Measurements from ENCODE around the gene SELENOW. TPM values are rescaled to one million over a fixed set of nuclear protein-coding genes. Genes with fewer than 3 reads are reported as not detected.

SELENOW gene
- total and polyA plus RNA-seq, 2 donors (not counting 3 experiments of a cell fraction or from before 2014, with no cell fraction given) = 316 to 613 TPM

DNA sequence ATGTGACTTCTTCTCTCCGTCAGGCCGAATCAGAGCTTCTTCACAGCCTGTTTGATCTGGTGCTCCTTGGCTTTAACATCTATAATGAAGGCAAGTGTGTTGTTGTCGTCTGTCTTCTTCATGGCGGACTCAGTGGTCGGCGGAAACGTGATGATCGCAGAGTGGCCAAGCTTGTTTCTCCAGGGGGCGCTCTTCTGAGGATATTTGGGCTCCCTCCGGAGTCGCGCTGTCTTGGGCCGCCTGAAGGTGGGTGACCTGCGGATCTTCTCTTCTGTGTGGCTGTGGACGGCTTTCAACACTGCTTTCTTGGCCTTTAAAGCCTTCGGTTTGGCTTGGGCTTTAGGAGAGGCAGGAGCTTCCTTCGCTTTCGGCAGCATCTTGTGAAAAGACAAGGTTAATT lies 16.0 kb downstream of the SELENOW start:
- no TSS peak for BruUV-seq (replicated peaks)

DNA sequence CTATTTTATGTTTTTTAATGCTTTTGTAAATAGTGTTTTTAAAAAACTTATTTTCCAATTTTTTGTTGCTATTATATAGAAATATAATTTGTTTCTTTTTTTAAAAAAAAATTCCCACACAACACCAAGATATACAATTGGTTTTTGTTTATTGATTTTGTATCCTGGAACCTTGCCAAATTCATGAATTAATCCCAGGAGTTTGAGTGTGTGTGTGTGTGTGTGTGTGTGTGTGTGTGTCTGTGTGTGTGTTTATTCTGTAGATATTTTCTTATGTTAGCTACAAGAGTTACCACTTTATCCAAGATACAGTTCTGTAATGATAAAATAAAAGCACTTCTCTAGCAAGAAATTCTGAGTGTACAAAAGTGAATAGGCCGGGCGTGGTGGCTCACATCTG lies 18.3 kb downstream of the SELENOW start:
- Histone ChIP-seq H3K9me3 (replicated peaks; ENCODE audit: control insufficient read depth, insufficient read depth, low read length) (no peaks in the 10 kb centered on the region), H3K9ac (replicated peaks; ENCODE audit: extremely low read depth, insufficient read depth, low read length) (no peak overlapping the region), H3K4me3 (replicated peaks in 1 of 3; ENCODE audit: insufficient read depth in 1 of 3, low read depth in 1 of 3, low read length in 3 of 3) (no peak overlapping the region), H3K9me1 (replicated peaks; ENCODE audit: control insufficient read depth, extremely low read depth, insufficient read depth, low read length) (no peaks in the 10 kb centered on the region), H3K4me1 (ENCODE audit: control insufficient read depth, extremely low read depth, insufficient read depth, low read length) (no peaks in the 10 kb centered on the region), H3K27ac (ENCODE audit: insufficient read depth, low read depth, low read length) (no peak overlapping the region), H3K4me2 (ENCODE audit: insufficient read depth, low read length) (no peak overlapping the region), H3K27me3 (ENCODE audit: control insufficient read depth in 2 of 2, insufficient read depth in 2 of 2, low read length in 2 of 2) (no peaks in the 10 kb centered on the region), H3K79me2 (ENCODE audit: control insufficient read depth, insufficient read depth, low read length) (no peaks in the 10 kb centered on the region), H3K36me3 (ENCODE audit: control insufficient read depth in 2 of 2, extremely low read depth in 1 of 2, insufficient read depth in 2 of 2, low read length in 2 of 2) (no peaks in the 10 kb centered on the region), H2AFZ (ENCODE audit: low read depth, low read length) (no peak overlapping the region), H4K20me1 (replicated peaks; ENCODE audit: control insufficient read depth, extremely low read depth, insufficient read depth, low read length) (no peaks in the 10 kb centered on the region)
- intact Hi-C loops (cut with micrococcal nuclease) (no loop called here), dilution Hi-C loops (cut with MboI; ENCODE audit: extremely low pct_ligation_motif_present, low sequenced_read_pairs) (no loop called here)
- ChIA-PET POLR2A (no interaction called here), CTCF (interaction anchor here (0.8 to 1.0 kb wide), 5 partner anchors 10 to 263 kb away, joined by 3 to 4 read pairs (median 3); no protein-coding TSS in a partner anchor)
- BruUV-seq (replicated peaks) = no TSS peak
- no peak for DNase-seq (ENCODE audit: low read depth, low spot score)
- TF ChIP-seq POLR2A (IDR thresholded peaks at IDR 0.05; ENCODE audit: low read depth, low read length) = no peak
- no peak for TF ChIP-seq FOS (IDR thresholded peaks at IDR 0.05; ENCODE audit: borderline replicate concordance, insufficient read depth, low read length)
- TF ChIP-seq MYC (IDR thresholded peaks at IDR 0.05; ENCODE audit: low read depth, low read length) = no peak
- no peak for TF ChIP-seq JUN (IDR thresholded peaks at IDR 0.05; ENCODE audit: borderline replicate concordance, insufficient read depth, insufficient read length, low read depth)
- TF ChIP-seq, protein P1, sequence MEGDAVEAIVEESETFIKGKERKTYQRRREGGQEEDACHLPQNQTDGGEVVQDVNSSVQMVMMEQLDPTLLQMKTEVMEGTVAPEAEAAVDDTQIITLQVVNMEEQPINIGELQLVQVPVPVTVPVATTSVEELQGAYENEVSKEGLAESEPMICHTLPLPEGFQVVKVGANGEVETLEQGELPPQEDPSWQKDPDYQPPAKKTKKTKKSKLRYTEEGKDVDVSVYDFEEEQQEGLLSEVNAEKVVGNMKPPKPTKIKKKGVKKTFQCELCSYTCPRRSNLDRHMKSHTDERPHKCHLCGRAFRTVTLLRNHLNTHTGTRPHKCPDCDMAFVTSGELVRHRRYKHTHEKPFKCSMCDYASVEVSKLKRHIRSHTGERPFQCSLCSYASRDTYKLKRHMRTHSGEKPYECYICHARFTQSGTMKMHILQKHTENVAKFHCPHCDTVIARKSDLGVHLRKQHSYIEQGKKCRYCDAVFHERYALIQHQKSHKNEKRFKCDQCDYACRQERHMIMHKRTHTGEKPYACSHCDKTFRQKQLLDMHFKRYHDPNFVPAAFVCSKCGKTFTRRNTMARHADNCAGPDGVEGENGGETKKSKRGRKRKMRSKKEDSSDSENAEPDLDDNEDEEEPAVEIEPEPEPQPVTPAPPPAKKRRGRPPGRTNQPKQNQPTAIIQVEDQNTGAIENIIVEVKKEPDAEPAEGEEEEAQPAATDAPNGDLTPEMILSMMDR (IDR thresholded peaks at IDR 0.05; ENCODE audit: extremely low read depth in 1 of 2, insufficient read depth in 1 of 2, low read depth in 1 of 2, low read length in 2 of 2) = no peak
- TF ChIP-seq, protein P2, sequence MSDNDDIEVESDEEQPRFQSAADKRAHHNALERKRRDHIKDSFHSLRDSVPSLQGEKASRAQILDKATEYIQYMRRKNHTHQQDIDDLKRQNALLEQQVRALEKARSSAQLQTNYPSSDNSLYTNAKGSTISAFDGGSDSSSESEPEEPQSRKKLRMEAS (IDR thresholded peaks at IDR 0.05; ENCODE audit: insufficient read depth, insufficient read length) = no peak
- no peak for TF ChIP-seq EZH2 (IDR thresholded peaks at IDR 0.05; ENCODE audit: borderline replicate concordance, low read depth, low read length, severe bottlenecking)
- FAIRE-seq = no peak

More for the DNA sequence above, 16.0 kb downstream of the SELENOW start:
- Histone ChIP-seq H3K27me3 (ENCODE audit: control insufficient read depth in 2 of 2, insufficient read depth in 2 of 2, low read length in 2 of 2) (no peaks in the 10 kb centered on the region), H3K9me3 (replicated peaks; ENCODE audit: control insufficient read depth, insufficient read depth, low read length) (no peaks in the 10 kb centered on the region), H2AFZ (ENCODE audit: low read depth, low read length) (no peak overlapping the region), H3K4me3 (replicated peaks in 1 of 3; ENCODE audit: insufficient read depth in 1 of 3, low read depth in 1 of 3, low read length in 3 of 3) (no peak overlapping the region), H4K20me1 (replicated peaks; ENCODE audit: control insufficient read depth, extremely low read depth, insufficient read depth, low read length) (no peaks in the 10 kb centered on the region), H3K27ac (ENCODE audit: insufficient read depth, low read depth, low read length) (no peak overlapping the region), H3K9me1 (replicated peaks; ENCODE audit: control insufficient read depth, extremely low read depth, insufficient read depth, low read length) (no peaks in the 10 kb centered on the region), H3K9ac (replicated peaks; ENCODE audit: extremely low read depth, insufficient read depth, low read length) (no peak overlapping the region), H3K79me2 (ENCODE audit: control insufficient read depth, insufficient read depth, low read length) (no peaks in the 10 kb centered on the region), H3K36me3 (ENCODE audit: control insufficient read depth in 2 of 2, extremely low read depth in 1 of 2, insufficient read depth in 2 of 2, low read length in 2 of 2) (no peaks in the 10 kb centered on the region), H3K4me2 (ENCODE audit: insufficient read depth, low read length) (no peak overlapping the region), H3K4me1 (ENCODE audit: control insufficient read depth, extremely low read depth, insufficient read depth, low read length) (no peaks in the 10 kb centered on the region)
- ChIA-PET POLR2A (no interaction called here), CTCF (interaction anchor here (1.3 to 1.9 kb wide), 3 partner anchors 29 to 75 kb away, joined by 3 to 8 read pairs (median 5); no protein-coding TSS in a partner anchor)
- dilution Hi-C loops (cut with MboI; ENCODE audit: extremely low pct_ligation_motif_present, low sequenced_read_pairs) (no loop called here), intact Hi-C loops (cut with micrococcal nuclease) (no loop called here)
- FAIRE-seq (no peak), DNase-seq (ENCODE audit: low read depth, low spot score) (no peak)
- TF ChIP-seq, protein P2 (IDR thresholded peaks at IDR 0.05; ENCODE audit: insufficient read depth, insufficient read length) = no peak
- TF ChIP-seq, protein P1 (IDR thresholded peaks at IDR 0.05; ENCODE audit: extremely low read depth in 1 of 2, insufficient read depth in 1 of 2, low read depth in 1 of 2, low read length in 2 of 2) = peak in 1 of 2 donors; percentile 13

Data from endothelial cell of umbilical vein (primary cell).